ENCODE data around the gene FAM168B.

- TF ChIP-seq, protein P1, sequence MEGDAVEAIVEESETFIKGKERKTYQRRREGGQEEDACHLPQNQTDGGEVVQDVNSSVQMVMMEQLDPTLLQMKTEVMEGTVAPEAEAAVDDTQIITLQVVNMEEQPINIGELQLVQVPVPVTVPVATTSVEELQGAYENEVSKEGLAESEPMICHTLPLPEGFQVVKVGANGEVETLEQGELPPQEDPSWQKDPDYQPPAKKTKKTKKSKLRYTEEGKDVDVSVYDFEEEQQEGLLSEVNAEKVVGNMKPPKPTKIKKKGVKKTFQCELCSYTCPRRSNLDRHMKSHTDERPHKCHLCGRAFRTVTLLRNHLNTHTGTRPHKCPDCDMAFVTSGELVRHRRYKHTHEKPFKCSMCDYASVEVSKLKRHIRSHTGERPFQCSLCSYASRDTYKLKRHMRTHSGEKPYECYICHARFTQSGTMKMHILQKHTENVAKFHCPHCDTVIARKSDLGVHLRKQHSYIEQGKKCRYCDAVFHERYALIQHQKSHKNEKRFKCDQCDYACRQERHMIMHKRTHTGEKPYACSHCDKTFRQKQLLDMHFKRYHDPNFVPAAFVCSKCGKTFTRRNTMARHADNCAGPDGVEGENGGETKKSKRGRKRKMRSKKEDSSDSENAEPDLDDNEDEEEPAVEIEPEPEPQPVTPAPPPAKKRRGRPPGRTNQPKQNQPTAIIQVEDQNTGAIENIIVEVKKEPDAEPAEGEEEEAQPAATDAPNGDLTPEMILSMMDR (conservative IDR thresholded peaks at IDR 0.05) = no peak
- TF ChIP-seq EZH2 (IDR thresholded peaks at IDR 0.05; ENCODE audit: low read depth) = no peak
Observed at GRCh38 chr2:131085646-131086045, 7.6 kb downstream of the FAM168B start.
